HL-60 (cell line): Measurements from ENCODE around the gene UGT1A4.

Source experiments
- POLR2AphosphoS5 ChIP-seq: IDR thresholded peaks from 2 replicates; pipeline ENCODE4 v1.6.1; 2012; ENCODE audit warnings: low read depth
- TF ChIP-seq, protein P1 (sequence below): IDR thresholded peaks from one replicate; pipeline ENCODE4 v1.5.1; 2011; ENCODE audit warnings: low read length, control low read depth, inconsistent platforms; ENCODE audit not compliant: insufficient read depth
- TF ChIP-seq, protein P2 (sequence below): IDR thresholded peaks from 2 replicates; pipeline ENCODE4 v1.6.1; 2012; ENCODE audit warnings: low read depth; ENCODE audit not compliant: insufficient replicate concordance

DNA sequence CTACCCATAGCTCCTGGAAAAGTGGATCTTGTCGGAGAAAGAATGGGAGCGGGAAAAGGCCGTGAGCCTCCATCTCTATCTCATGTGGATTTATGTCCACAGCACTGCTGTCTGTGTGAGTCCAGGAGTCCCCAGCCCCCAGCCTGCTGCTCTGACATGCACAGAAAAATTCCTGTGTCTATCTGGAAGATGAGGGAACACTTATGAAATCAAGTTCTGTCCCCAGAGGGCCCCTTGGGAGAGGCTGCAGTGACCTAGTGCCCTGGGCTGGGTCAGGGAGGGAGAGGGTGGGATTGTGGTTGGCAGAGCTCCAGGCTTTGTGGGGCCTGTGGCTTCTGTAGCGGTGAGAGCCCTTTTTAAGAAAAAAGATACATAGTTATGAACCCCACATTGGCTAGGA lies 98.2 kb downstream of the UGT1A4 start:
- TF ChIP-seq, protein P1, sequence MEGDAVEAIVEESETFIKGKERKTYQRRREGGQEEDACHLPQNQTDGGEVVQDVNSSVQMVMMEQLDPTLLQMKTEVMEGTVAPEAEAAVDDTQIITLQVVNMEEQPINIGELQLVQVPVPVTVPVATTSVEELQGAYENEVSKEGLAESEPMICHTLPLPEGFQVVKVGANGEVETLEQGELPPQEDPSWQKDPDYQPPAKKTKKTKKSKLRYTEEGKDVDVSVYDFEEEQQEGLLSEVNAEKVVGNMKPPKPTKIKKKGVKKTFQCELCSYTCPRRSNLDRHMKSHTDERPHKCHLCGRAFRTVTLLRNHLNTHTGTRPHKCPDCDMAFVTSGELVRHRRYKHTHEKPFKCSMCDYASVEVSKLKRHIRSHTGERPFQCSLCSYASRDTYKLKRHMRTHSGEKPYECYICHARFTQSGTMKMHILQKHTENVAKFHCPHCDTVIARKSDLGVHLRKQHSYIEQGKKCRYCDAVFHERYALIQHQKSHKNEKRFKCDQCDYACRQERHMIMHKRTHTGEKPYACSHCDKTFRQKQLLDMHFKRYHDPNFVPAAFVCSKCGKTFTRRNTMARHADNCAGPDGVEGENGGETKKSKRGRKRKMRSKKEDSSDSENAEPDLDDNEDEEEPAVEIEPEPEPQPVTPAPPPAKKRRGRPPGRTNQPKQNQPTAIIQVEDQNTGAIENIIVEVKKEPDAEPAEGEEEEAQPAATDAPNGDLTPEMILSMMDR = no peak
- no peak for TF ChIP-seq POLR2AphosphoS5
- TF ChIP-seq, protein P2, sequence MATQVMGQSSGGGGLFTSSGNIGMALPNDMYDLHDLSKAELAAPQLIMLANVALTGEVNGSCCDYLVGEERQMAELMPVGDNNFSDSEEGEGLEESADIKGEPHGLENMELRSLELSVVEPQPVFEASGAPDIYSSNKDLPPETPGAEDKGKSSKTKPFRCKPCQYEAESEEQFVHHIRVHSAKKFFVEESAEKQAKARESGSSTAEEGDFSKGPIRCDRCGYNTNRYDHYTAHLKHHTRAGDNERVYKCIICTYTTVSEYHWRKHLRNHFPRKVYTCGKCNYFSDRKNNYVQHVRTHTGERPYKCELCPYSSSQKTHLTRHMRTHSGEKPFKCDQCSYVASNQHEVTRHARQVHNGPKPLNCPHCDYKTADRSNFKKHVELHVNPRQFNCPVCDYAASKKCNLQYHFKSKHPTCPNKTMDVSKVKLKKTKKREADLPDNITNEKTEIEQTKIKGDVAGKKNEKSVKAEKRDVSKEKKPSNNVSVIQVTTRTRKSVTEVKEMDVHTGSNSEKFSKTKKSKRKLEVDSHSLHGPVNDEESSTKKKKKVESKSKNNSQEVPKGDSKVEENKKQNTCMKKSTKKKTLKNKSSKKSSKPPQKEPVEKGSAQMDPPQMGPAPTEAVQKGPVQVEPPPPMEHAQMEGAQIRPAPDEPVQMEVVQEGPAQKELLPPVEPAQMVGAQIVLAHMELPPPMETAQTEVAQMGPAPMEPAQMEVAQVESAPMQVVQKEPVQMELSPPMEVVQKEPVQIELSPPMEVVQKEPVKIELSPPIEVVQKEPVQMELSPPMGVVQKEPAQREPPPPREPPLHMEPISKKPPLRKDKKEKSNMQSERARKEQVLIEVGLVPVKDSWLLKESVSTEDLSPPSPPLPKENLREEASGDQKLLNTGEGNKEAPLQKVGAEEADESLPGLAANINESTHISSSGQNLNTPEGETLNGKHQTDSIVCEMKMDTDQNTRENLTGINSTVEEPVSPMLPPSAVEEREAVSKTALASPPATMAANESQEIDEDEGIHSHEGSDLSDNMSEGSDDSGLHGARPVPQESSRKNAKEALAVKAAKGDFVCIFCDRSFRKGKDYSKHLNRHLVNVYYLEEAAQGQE = no peak
